Stimulated activated CD8-positive, alpha-beta memory T cell treated with anti-CD3 and anti-CD28 coated beads, Interleukin-15, amount 100 ng/mL, for 1 hour (primary cell): Measurements from ENCODE around the gene ANKRD6.

ENCODE experiments used
- DNase-seq: peaks from one replicate; pipeline ENCODE4 v3.0.0-alpha.2; 2020; ENCODE audit warnings: low read depth

The ANKRD6 gene

DNA sequence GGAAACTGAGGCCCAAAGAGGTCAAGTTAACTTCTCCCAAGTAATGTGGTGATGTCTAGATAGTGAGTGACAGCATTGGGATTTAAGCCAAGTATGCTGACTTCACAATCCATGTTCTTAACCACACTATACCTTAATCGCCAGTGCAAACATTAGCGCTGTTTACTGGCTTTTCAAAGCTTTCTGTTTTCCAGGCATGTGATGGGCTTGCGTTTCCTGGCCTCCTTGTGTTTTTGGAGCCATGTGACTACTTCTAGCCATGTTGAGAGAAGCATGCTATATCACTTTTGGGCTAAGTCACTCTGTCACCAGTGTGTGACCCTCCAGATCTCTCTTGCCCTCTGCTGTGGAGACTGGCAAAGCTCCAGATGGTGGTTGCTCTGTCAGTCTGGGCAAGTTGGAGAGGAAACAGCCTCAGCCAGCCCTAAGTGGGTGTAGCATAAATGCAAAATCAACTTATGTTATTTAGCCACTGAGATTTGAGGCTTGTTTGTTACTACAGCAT is 76.9 kb downstream of the ANKRD6 start:
- DNase-seq: no peak

GRCh38 chr6:89510393-89510792 is 77.4 kb downstream of the ANKRD6 start:
- DNase-seq: no peak

- no peak for DNase-seq
These were observed 85.6 kb downstream of the ANKRD6 start for GRCh38 chr6:89518352-89519055.

DNA sequence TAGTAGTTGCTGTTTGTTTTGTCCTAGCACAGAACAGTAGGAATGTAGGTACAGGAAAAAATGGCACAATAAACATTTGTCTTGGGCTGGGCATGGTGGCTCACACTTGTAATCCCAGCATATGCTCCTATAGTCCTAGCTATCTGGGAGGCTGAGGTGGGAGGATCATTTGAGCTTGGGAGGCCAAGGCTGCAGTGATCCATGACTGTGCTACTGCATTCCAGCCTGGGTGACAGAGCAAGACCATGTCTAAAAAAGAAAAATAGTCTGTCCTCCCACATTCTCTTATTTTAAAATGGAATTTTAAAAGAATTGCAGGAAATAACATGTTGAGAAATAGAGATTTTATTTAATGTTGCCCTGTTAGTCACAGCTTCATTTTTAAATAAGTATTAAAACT is 87.8 kb downstream of the ANKRD6 start:
- DNase-seq: no peak

DNA sequence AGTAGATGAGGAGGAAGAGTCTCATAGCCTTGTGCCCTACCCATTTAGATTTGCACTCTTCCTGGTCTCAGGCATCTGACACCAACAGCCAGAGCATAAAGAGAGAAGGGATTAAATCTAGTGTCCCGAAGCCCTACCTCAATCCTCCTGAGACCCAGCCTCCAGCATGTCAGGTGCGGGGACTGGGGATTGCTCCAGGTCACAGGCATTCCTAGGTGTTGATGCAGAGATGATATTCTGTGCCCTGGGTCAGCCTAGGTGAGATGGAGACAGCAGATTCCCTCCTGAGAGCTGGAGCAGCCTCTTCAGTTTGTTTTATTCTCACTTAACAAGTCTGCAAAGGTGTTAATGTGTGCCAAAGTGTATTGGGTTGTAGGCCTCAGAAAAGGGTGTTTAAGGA is 89.8 kb downstream of the ANKRD6 start:
- no peak for DNase-seq

- no peak for DNase-seq
These were observed 93.0 kb downstream of the ANKRD6 start for GRCh38 chr6:89525786-89526562.

- no peak for DNase-seq
These were observed 93.6 kb downstream of the ANKRD6 start for GRCh38 chr6:89526563-89526869.

- DNase-seq: no peak
These were observed 94.7 kb downstream of the ANKRD6 start for GRCh38 chr6:89527634-89528033.

DNA sequence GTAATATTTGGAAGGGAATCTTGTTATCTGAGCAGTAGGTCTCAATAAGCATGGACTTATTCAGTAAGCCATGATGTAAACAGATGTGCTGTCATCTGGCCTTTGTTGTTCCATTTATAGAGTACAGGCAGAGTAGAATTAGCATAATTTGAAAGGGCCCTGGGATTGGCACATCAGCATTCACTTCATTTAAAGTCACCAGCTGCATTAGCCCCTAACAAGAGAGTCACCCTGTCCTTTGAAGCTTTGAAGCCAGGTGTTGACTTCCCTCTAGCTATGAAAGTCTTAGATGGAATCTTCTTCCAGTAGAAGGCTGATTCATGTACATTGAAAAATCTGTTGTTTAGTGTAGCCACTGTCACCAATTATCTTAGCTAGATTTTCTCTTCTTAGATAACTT is 95.9 kb downstream of the ANKRD6 start:
- DNase-seq: no peak

DNA sequence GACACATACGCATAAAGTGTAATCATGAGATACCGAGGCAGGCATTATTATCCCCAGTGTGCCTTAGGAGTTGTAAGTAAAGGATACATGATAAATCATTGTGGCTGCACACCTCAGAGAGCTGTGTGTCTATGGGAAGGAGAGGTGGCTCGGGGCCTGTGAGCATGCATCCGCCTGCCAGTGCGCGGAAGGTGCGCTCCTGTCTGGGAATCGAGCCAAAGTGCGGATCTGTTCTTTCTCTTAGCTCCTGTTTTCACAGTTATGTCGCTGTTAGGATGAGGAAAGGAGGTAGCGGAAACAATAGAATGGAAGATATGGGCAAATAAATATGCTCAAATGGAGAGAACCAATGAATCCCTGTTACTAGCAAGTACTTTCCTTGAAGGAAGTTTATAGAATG is 98.0 kb downstream of the ANKRD6 start:
- no peak for DNase-seq

DNA sequence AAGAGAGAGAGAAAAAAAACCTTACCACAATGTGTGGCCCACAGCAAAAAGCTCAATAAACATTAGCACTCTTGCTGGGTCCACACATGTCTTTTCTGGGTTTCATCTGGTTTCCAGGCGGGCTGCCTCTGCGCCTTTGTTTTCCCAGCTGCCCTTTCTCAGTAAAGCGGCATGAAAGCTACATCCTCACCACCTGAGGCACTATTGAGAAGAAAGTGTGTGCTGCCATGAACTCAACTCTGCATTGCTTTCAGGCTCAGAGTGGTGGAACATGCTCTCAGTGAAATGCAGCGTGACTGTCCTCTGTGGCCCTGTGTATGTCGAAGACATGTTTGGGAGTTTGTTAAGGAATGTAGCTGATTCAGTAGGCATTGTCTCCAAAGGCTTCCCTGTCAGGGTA is 103.3 kb downstream of the ANKRD6 start:
- no peak for DNase-seq

DNA sequence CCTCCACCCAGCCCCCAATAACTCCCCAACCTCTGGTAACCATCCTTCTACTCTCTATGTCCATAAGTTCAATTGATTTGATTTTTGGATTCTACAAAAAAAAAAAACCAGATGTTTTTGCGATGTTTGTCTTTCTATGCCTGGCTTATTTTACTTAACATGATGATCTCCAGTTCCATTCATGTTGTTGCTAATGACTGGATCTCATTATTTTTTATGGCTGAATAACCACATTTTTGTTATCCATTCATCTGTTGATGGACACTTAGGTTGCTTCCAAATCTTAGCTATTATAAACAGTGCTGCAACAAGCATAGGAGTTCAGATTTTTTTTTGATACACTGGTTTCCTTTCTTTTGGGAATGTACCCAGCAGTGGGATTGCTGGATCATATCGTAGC is 106.8 kb downstream of the ANKRD6 start:
- DNase-seq: no peak

- DNase-seq: no peak
These were observed 109.3 kb downstream of the ANKRD6 start for GRCh38 chr6:89542081-89542857.

- no peak for DNase-seq
These were observed 109.9 kb downstream of the ANKRD6 start for GRCh38 chr6:89542866-89543265.

- no peak for DNase-seq
These were observed 114.3 kb downstream of the ANKRD6 start for GRCh38 chr6:89547281-89547680.

GRCh38 chr6:89553431-89553830 is 120.5 kb downstream of the ANKRD6 start:
- DNase-seq: no peak

- DNase-seq: no peak
These were observed 121.2 kb downstream of the ANKRD6 start for GRCh38 chr6:89554106-89554505.

GRCh38 chr6:89555031-89555430 is 122.1 kb downstream of the ANKRD6 start:
- DNase-seq: no peak

- DNase-seq: no peak
These were observed 122.9 kb downstream of the ANKRD6 start for GRCh38 chr6:89555806-89556205.

DNA sequence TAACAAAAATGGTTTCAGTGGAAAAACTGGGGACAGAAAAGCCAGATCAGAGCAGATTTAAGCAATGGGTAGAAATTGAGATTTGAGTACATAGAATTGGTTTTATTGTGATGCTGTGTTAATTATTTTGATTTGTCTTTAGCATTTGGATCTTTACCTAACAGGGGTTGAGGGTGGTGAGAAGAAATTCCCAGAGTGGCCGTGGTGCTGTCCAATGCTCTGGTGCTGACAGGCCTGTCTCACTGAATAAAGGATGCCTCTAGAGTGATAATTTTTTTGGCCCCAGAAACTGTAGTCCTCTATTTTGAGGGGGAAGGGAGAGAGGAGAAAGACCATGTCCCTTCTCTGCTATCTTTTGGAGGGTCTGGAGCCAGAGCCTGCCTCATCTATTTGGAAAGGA is 126.5 kb downstream of the ANKRD6 start:
- DNase-seq: no peak

- DNase-seq: no peak
These were observed 129.4 kb downstream of the ANKRD6 start for GRCh38 chr6:89562093-89562973.

GRCh38 chr6:89563866-89564265 is 130.9 kb downstream of the ANKRD6 start:
- no peak for DNase-seq
